ENCODE measurements around the gene GIPC2. TPM values are rescaled to one million over a fixed set of nuclear protein-coding genes. Genes with fewer than 3 reads are reported as not detected.

GIPC2 gene
- total and polyA plus RNA-seq, 2 of the 4 experiments (the other 2 are of a cell fraction), result 0.07 to 0.18 TPM

- BruUV-seq (replicated peaks), result no TSS peak
- TF ChIP-seq CEBPB (IDR thresholded peaks at IDR 0.05; ENCODE audit: low read depth, low read length), result no peak
- no peak for TF ChIP-seq CHD1 (IDR thresholded peaks at IDR 0.05; ENCODE audit: low read depth, low read length)
- no peak for TF ChIP-seq RCOR1 (IDR thresholded peaks at IDR 0.05; ENCODE audit: insufficient replicate concordance, low read length)
- no peak for TF ChIP-seq BHLHE40 (IDR thresholded peaks at IDR 0.05; ENCODE audit: low read depth, low read length)
- no peak for TF ChIP-seq MAZ (IDR thresholded peaks at IDR 0.05; ENCODE audit: borderline replicate concordance, low read depth, low read length)
- TF ChIP-seq NFE2L2 (IDR thresholded peaks at IDR 0.05; ENCODE audit: low read depth, low read length), result no peak
- TF ChIP-seq, protein P1, sequence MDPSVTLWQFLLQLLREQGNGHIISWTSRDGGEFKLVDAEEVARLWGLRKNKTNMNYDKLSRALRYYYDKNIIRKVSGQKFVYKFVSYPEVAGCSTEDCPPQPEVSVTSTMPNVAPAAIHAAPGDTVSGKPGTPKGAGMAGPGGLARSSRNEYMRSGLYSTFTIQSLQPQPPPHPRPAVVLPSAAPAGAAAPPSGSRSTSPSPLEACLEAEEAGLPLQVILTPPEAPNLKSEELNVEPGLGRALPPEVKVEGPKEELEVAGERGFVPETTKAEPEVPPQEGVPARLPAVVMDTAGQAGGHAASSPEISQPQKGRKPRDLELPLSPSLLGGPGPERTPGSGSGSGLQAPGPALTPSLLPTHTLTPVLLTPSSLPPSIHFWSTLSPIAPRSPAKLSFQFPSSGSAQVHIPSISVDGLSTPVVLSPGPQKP (IDR thresholded peaks at IDR 0.05; ENCODE audit: borderline replicate concordance, low read depth, low read length), result no peak
- TF ChIP-seq POLR2A (IDR thresholded peaks at IDR 0.05; ENCODE audit: low read depth, low read length), result no peak
- no peak for TF ChIP-seq RAD21 (IDR thresholded peaks at IDR 0.05; ENCODE audit: low read length)
- TF ChIP-seq MXI1 (IDR thresholded peaks at IDR 0.05; ENCODE audit: borderline replicate concordance, low read depth, low read length), result no peak
- TF ChIP-seq SMC3 (IDR thresholded peaks at IDR 0.05; ENCODE audit: low read depth, low read length), result no peak
- TF ChIP-seq FOS (IDR thresholded peaks at IDR 0.05; ENCODE audit: low read depth, low read length), result no peak
- no peak for TF ChIP-seq MAFK (IDR thresholded peaks at IDR 0.05; ENCODE audit: low read depth, low read length)
- TF ChIP-seq CTCF (conservative IDR thresholded peaks at IDR 0.05; ENCODE audit: low read depth, low read length), result no peak
- H2BK15ac ChIP-seq (ENCODE audit: low read depth, low read length), result no peak overlapping the region
- CTCF ChIA-PET, result no interaction called here
- no peak overlapping the region for H3K4ac ChIP-seq (ENCODE audit: low read depth, low read length)
- no peak overlapping the region for H2AFZ ChIP-seq (replicated peaks; ENCODE audit: low read length, poor library complexity)
- H2BK5ac ChIP-seq (ENCODE audit: low read depth, low read length, poor library complexity, severe bottlenecking), result no peak overlapping the region
- no peak overlapping the region for H3K4me2 ChIP-seq (ENCODE audit: low read depth, low read length)
- no peak overlapping the region for H3K18ac ChIP-seq (ENCODE audit: low read depth, low read length)
- ATAC-seq (ENCODE audit: low read depth), result no peak
- H3K9ac ChIP-seq (ENCODE audit: low read depth, low read length), result no peak overlapping the region
- H2AK9ac ChIP-seq (replicated peaks; ENCODE audit: low read depth, low read length, poor library complexity), result no peak overlapping the region
- intact Hi-C loops (cut with micrococcal nuclease), result no loop called here
- H3K4me3 ChIP-seq (ENCODE audit: insufficient read depth, low read depth, low read length), result no peak overlapping the region
- H3K23ac ChIP-seq (ENCODE audit: low read depth, low read length), result no peak overlapping the region
- no peak overlapping the region for H3K56ac ChIP-seq (ENCODE audit: extremely low read depth, insufficient read depth, low read length)
- no peak overlapping the region for H2BK20ac ChIP-seq (ENCODE audit: low read depth, low read length)
- no CpG with 5 or more reads among the region's 3 CpGs for WGBS, 2 experiments (ENCODE audit: extremely low coverage in 2 of 2, insufficient read length in 1 of 2)
- H3K27me3 ChIP-seq (ENCODE audit: control insufficient read depth, insufficient read depth, low read length), result no peaks in the 10 kb centered on the region
- no peak overlapping the region for H3K27ac ChIP-seq (ENCODE audit: insufficient read depth, low read length)
- no peak overlapping the region for H4K5ac ChIP-seq (ENCODE audit: low read depth, low read length)
- H3K9me1 ChIP-seq (ENCODE audit: insufficient read depth, low read length), result no peaks in the 10 kb centered on the region
- H4K91ac ChIP-seq (ENCODE audit: insufficient read depth, low read depth, low read length), result no peak overlapping the region
- no peaks in the 10 kb centered on the region for H3K4me1 ChIP-seq (ENCODE audit: control insufficient read depth, insufficient read depth, low read length)
- no peaks in the 10 kb centered on the region for H3K79me1 ChIP-seq (ENCODE audit: low read depth in 1 of 2, low read length in 2 of 2)
- no peak overlapping the region for H4K8ac ChIP-seq (ENCODE audit: low read depth in 2 of 2, low read length in 2 of 2)
- no peaks in the 10 kb centered on the region for H4K20me1 ChIP-seq (ENCODE audit: insufficient read depth, low read length)
- no peak overlapping the region for H2BK120ac ChIP-seq (ENCODE audit: low read depth, low read length)
- in situ Hi-C loops (cut with MboI; ENCODE audit: low sequenced_read_pairs), result no loop called here
- POLR2A ChIA-PET (ENCODE audit: unreplicated experiment), result no interaction called here
- no peaks in the 10 kb centered on the region for H3K36me3 ChIP-seq (ENCODE audit: control insufficient read depth, insufficient read depth, low read length)
- H2AK5ac ChIP-seq (ENCODE audit: low read depth, low read length), result no peak overlapping the region
- H3K9me3 ChIP-seq (ENCODE audit: control insufficient read depth, insufficient read depth, low read length), result no peaks in the 10 kb centered on the region
- dilution Hi-C loops (cut with HindIII; ENCODE audit: low sequenced_read_pairs, unreplicated experiment), result no loop called here
- no peak overlapping the region for H3K14ac ChIP-seq (replicated peaks; ENCODE audit: low read depth, low read length)
- DNase-seq, result no peak
Measured at GRCh38 chr1:78055565-78056132, 9.9 kb downstream of the GIPC2 start.

Measured in IMR-90 (cell line).